OCI-LY1 (cell line): Measurements from ENCODE around the gene APCDD1.

Source experiments
- CTCF ChIP-seq: fragments of 200-600 bp; sonication (generic), shearing (Covaris generic); IDR thresholded peaks from 2 replicates; pipeline ENCODE4 v1.5.1; 2017; ENCODE audit warnings: mild to moderate bottlenecking, antibody characterized with exemption, low read length, moderate library complexity, mixed read lengths
- EZH2 ChIP-seq: fragments of 200-600 bp; sonication (generic), shearing (Covaris generic); IDR thresholded peaks from 2 replicates; pipeline ENCODE4 v1.8.0; 2017; ENCODE audit warnings: borderline replicate concordance, mixed run types, mild to moderate bottlenecking, antibody characterized with exemption, low read length, moderate library complexity, mixed read lengths

GRCh38 chr18:10499230-10499629 lies 44.8 kb downstream of the APCDD1 start:
- TF ChIP-seq CTCF (no peak), EZH2 (no peak)
